ENCODE results near the gene PAXIP1.

The PAXIP1 gene

DNA sequence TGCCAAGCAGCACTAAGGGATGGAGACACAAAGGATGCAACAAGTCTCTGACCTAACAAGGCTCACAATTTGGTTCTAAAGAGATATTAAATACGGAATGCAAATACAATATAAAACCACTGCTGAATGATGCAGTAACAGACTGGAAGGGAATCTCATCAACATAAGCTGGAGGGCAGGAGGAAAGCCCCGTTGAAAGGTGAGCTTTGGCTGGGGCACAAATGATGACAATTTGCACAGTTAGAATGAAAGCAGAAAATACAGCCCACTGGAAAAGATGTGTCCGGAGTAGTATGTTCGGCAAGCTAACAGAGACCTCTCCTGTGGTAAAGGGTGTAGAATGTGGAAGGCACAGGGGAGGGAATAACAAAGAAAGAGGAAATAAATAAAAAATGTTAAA, 26.1 kb downstream of the PAXIP1 start:
- no peak for DNase-seq (ENCODE audit: low read depth, low spot score)
- Histone ChIP-seq H3K27me3 (ENCODE audit: control insufficient read depth, insufficient read depth, low read length) (no peaks in the 10 kb centered on the region), H3K4me3 (ENCODE audit: low read length) (no peak overlapping the region), H3K27ac (ENCODE audit: low read length) (no peak overlapping the region), H3K36me3 (ENCODE audit: control insufficient read depth, insufficient read depth, low read length) (no peaks in the 10 kb centered on the region; the same call in 1 of the 2 replicates), H3K9me3 (ENCODE audit: control insufficient read depth, insufficient read depth, low read length) (no peaks in the 10 kb centered on the region), H3K4me1 (ENCODE audit: control insufficient read depth, insufficient read depth, low read length) (no peaks in the 10 kb centered on the region)
- no CpG with 5 or more reads among the region's 4 CpGs for WGBS (ENCODE audit: insufficient coverage, insufficient read length)

DNA sequence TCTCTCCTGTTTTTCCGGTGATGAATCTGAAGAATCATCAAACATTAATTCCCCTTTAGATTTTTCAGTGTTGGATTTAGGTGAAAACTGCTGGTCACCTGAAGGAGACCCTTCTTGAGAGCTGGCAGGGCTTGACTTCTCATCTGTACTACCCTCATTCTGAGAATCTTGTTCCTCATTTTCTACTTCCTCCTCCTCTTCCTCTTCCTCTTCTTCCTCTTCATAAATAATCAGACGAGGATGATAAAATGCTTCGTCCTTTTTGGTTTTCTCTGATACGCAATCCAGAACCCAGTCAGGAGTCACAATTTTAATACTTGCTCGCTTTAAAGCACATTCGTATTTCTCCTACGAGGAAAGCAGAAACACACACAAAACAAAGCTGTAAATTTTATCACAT, 26.9 kb downstream of the PAXIP1 start:
- Histone ChIP-seq H3K4me1 (ENCODE audit: control insufficient read depth, insufficient read depth, low read length) (no peaks in the 10 kb centered on the region), H3K27me3 (ENCODE audit: control insufficient read depth, insufficient read depth, low read length) (no peaks in the 10 kb centered on the region), H3K9me3 (ENCODE audit: control insufficient read depth, insufficient read depth, low read length) (no peaks in the 10 kb centered on the region), H3K27ac (ENCODE audit: low read length) (no peak overlapping the region), H3K4me3 (ENCODE audit: low read length) (no peak overlapping the region), H3K36me3 (ENCODE audit: control insufficient read depth, insufficient read depth, low read length) (no peaks in the 10 kb centered on the region; the same call in 1 of the 2 replicates)
- no peak for DNase-seq (ENCODE audit: low read depth, low spot score)
- WGBS (ENCODE audit: insufficient coverage, insufficient read length): 100% methylated on average over 2 of the region's 7 CpGs

GRCh38 chr7:154973381-154973780, 29.5 kb downstream of the PAXIP1 start:
- 100% methylated on average over 1 of the region's 7 CpGs for WGBS (ENCODE audit: insufficient coverage, insufficient read length)
- Histone ChIP-seq H3K4me1 (ENCODE audit: control insufficient read depth, insufficient read depth, low read length) (no peaks in the 10 kb centered on the region), H3K4me3 (ENCODE audit: low read length) (no peak overlapping the region), H3K27ac (ENCODE audit: low read length) (no peak overlapping the region), H3K27me3 (ENCODE audit: control insufficient read depth, insufficient read depth, low read length) (no peaks in the 10 kb centered on the region), H3K36me3 (ENCODE audit: control insufficient read depth, insufficient read depth, low read length) (peaks cover 6% of the 10 kb centered on the region), H3K9me3 (ENCODE audit: control insufficient read depth, insufficient read depth, low read length) (no peaks in the 10 kb centered on the region)
- DNase-seq (ENCODE audit: low read depth, low spot score): no peak

GRCh38 chr7:154968336-154969001, 34.5 kb downstream of the PAXIP1 start:
- Histone ChIP-seq H3K4me3 (ENCODE audit: low read length) (no peak overlapping the region), H3K27me3 (ENCODE audit: control insufficient read depth, insufficient read depth, low read length) (no peaks in the 10 kb centered on the region), H3K36me3 (ENCODE audit: control insufficient read depth, insufficient read depth, low read length) (peaks cover 13% of the 10 kb centered on the region), H3K27ac (ENCODE audit: low read length) (no peak overlapping the region), H3K9me3 (ENCODE audit: control insufficient read depth, insufficient read depth, low read length) (no peaks in the 10 kb centered on the region), H3K4me1 (ENCODE audit: control insufficient read depth, insufficient read depth, low read length) (no peaks in the 10 kb centered on the region)
- DNase-seq (ENCODE audit: low read depth, low spot score): no peak
- WGBS (ENCODE audit: insufficient coverage, insufficient read length): no CpG with 5 or more reads among the region's 11 CpGs

- Histone ChIP-seq H3K4me1 (ENCODE audit: control insufficient read depth, insufficient read depth, low read length) (no peaks in the 10 kb centered on the region), H3K9me3 (ENCODE audit: control insufficient read depth, insufficient read depth, low read length) (no peaks in the 10 kb centered on the region), H3K27ac (ENCODE audit: low read length) (no peak overlapping the region), H3K27me3 (ENCODE audit: control insufficient read depth, insufficient read depth, low read length) (no peaks in the 10 kb centered on the region), H3K4me3 (ENCODE audit: low read length) (no peak overlapping the region), H3K36me3 (ENCODE audit: control insufficient read depth, insufficient read depth, low read length) (peaks cover 13% of the 10 kb centered on the region)
- no peak for DNase-seq (ENCODE audit: low read depth, low spot score)
- WGBS (ENCODE audit: insufficient coverage, insufficient read length): no CpG with 5 or more reads among the region's 3 CpGs
Observed at GRCh38 chr7:154967401-154967955, 35.4 kb downstream of the PAXIP1 start.

DNA sequence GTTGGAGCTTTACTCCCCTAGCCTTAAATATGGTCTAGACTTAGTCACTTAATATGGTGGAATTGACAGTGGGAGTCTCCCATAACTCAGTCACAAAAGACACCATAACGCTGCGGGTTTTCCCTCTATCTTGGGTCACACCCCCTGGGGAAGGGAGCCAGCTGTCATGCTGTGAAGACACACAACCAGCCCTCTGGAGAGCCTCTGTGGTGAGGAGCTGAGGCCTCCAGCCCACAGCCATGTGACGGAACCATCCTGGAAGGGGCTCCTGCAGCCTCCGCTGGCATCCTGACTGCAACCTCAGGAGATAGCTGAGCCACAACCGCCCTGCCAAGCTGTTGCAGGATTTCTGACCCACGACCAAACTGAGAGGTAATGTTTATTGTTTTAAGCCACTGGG, 37.9 kb downstream of the PAXIP1 start:
- no peaks in the 10 kb centered on the region for H3K27me3 ChIP-seq (ENCODE audit: control insufficient read depth, insufficient read depth, low read length)
- DNase-seq (ENCODE audit: low read depth, low spot score): no peak
- peaks cover 20% of the 10 kb centered on the region for H3K36me3 ChIP-seq (ENCODE audit: control insufficient read depth, insufficient read depth, low read length)
- no peaks in the 10 kb centered on the region for H3K4me1 ChIP-seq (ENCODE audit: control insufficient read depth, insufficient read depth, low read length)
- WGBS (ENCODE audit: insufficient coverage, insufficient read length): no CpG with 5 or more reads among the region's 6 CpGs
- H3K4me3 ChIP-seq (ENCODE audit: low read length): no peak overlapping the region
- no peak overlapping the region for H3K27ac ChIP-seq (ENCODE audit: low read length)
- no peaks in the 10 kb centered on the region for H3K9me3 ChIP-seq (ENCODE audit: control insufficient read depth, insufficient read depth, low read length)

- H3K27ac ChIP-seq (ENCODE audit: low read length): no peak overlapping the region
- H3K36me3 ChIP-seq (ENCODE audit: control insufficient read depth, insufficient read depth, low read length): peaks cover 16% of the 10 kb centered on the region
- WGBS (ENCODE audit: insufficient coverage, insufficient read length): no CpG with 5 or more reads among the region's 10 CpGs
- DNase-seq (ENCODE audit: low read depth, low spot score): no peak
- H3K4me1 ChIP-seq (ENCODE audit: control insufficient read depth, insufficient read depth, low read length): no peaks in the 10 kb centered on the region
- no peak overlapping the region for H3K4me3 ChIP-seq (ENCODE audit: low read length)
- no peaks in the 10 kb centered on the region for H3K9me3 ChIP-seq (ENCODE audit: control insufficient read depth, insufficient read depth, low read length)
- H3K27me3 ChIP-seq (ENCODE audit: control insufficient read depth, insufficient read depth, low read length): no peaks in the 10 kb centered on the region
Observed at GRCh38 chr7:154960063-154960790, 42.7 kb downstream of the PAXIP1 start.

DNA sequence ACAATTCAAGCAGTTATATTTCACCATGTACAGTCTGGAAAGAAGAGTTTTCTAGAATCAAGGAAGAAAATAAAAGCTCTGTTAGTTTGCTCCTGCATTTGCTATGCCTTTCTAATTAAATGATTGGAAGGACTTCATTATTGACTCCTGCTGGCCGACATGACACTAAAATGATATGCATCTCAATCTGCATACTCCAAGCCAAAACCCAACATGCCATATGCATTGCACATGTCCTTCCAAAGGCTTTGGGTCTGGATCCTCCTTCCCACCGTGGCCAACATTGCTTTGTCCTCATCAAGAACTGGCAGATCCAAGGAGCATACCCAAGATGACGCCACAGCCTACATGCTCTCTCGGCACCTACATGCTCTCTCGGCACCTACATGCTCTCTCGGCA, 46.5 kb downstream of the PAXIP1 start:
- Histone ChIP-seq H3K27ac (ENCODE audit: low read length) (no peak overlapping the region), H3K4me1 (ENCODE audit: control insufficient read depth, insufficient read depth, low read length) (no peaks in the 10 kb centered on the region), H3K27me3 (ENCODE audit: control insufficient read depth, insufficient read depth, low read length) (no peaks in the 10 kb centered on the region), H3K9me3 (ENCODE audit: control insufficient read depth, insufficient read depth, low read length) (no peaks in the 10 kb centered on the region), H3K36me3 (ENCODE audit: control insufficient read depth, insufficient read depth, low read length) (peaks cover 15% of the 10 kb centered on the region), H3K4me3 (ENCODE audit: low read length) (no peak overlapping the region)
- no CpG with 5 or more reads among the region's 6 CpGs for WGBS (ENCODE audit: insufficient coverage, insufficient read length)
- no peak for DNase-seq (ENCODE audit: low read depth, low spot score)

DNA sequence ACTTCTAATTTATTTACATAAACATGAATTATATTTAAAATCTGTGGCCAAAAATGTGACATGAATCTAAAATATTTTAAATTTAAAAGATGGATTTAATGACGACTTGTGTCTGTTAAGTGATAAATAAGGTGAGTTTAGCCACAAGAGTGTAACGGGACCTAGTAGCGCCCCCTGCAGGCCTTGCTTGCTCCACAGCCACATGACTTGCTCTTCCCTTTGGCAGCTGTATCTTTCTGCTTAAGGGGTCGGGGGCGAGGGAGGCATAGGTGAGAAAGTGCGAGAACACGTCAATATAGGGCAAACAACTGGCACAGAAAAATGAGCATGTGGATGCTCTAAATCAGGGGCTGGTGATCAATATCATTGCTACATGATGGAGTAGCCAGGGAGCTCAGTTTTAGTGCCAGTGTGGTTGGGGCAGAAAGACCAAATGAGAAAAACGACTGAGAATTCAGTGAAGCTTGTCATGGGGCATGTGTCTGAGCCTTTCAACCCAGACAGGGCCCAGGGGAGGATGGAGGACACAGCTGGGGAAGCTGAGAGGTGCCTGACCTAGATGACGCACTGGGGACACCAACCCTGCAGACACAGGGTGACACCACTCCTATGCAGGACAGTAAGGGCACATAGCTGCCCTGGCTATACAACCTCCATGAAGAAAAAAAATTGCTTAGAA, 49.8 kb downstream of the PAXIP1 start:
- no peaks in the 10 kb centered on the region for H3K9me3 ChIP-seq (ENCODE audit: control insufficient read depth, insufficient read depth, low read length)
- peaks cover 7% of the 10 kb centered on the region; the same call in 1 of the 2 replicates for H3K36me3 ChIP-seq (ENCODE audit: control insufficient read depth, insufficient read depth, low read length)
- peak; percentile 45 for DNase-seq (ENCODE audit: low read depth, low spot score)
- no peak overlapping the region for H3K27ac ChIP-seq (ENCODE audit: low read length)
- no peak overlapping the region for H3K4me3 ChIP-seq (ENCODE audit: low read length)
- 100% methylated on average over 1 of the region's 9 CpGs for WGBS (ENCODE audit: insufficient coverage, insufficient read length)
- H3K27me3 ChIP-seq (ENCODE audit: control insufficient read depth, insufficient read depth, low read length): no peaks in the 10 kb centered on the region
- H3K4me1 ChIP-seq (ENCODE audit: control insufficient read depth, insufficient read depth, low read length): no peaks in the 10 kb centered on the region

- Histone ChIP-seq H3K4me1 (ENCODE audit: control insufficient read depth, insufficient read depth, low read length) (no peaks in the 10 kb centered on the region), H3K4me3 (ENCODE audit: low read length) (no peak overlapping the region), H3K9me3 (ENCODE audit: control insufficient read depth, insufficient read depth, low read length) (no peaks in the 10 kb centered on the region), H3K36me3 (ENCODE audit: control insufficient read depth, insufficient read depth, low read length) (peaks cover 11% of the 10 kb centered on the region; the same call in 1 of the 2 replicates), H3K27ac (ENCODE audit: low read length) (no peak overlapping the region), H3K27me3 (ENCODE audit: control insufficient read depth, insufficient read depth, low read length) (no peaks in the 10 kb centered on the region)
- DNase-seq (ENCODE audit: low read depth, low spot score): no peak
- WGBS (ENCODE audit: insufficient coverage, insufficient read length): no CpG with 5 or more reads among the region's 2 CpGs
Observed at GRCh38 chr7:154950960-154951359, 52.0 kb downstream of the PAXIP1 start.
